Kidney (tissue), 14 donors: Measurements from ENCODE around the gene ZNF33B. TPM values are rescaled to one million over a fixed set of nuclear protein-coding genes. Genes with fewer than 3 reads are reported as not detected.

Source experiments
- DNase-seq, 5 donors: peaks; one replicate each; pipeline ENCODE4 v3.0.0-alpha.2; 2013 to 2020
- FAIRE-seq: peaks from 2 replicates; lab custom pipeline; 2012; peaks lifted over from hg19 to GRCh38; lab: Jason Lieb, UNC
- H3K27ac ChIP-seq, 2 donors: one replicate each; pipeline ENCODE4 v1.7.0; 2013; ENCODE audit warnings: low read depth in 2 of 2, low read length in 2 of 2, inconsistent platforms in 1 of 2
- H3K27me3 ChIP-seq: one replicate; pipeline ENCODE4 v1.7.1; 2013; ENCODE audit warnings: low read length, inconsistent platforms; ENCODE audit not compliant: control insufficient read depth, insufficient read depth
- H3K36me3 ChIP-seq, 3 donors: one replicate each; pipeline versions ENCODE4 v1.7.0 to v1.7.1; 2013; ENCODE audit warnings: low read length in 3 of 3, control low read depth in 1 of 3, inconsistent platforms in 1 of 3; ENCODE audit not compliant: insufficient read depth in 3 of 3, control insufficient read depth in 2 of 3
- H3K4me1 ChIP-seq, 3 donors: one replicate each; pipeline versions ENCODE4 v1.7.0 to v1.7.1; 2013; ENCODE audit warnings: low read length in 3 of 3, inconsistent platforms in 1 of 3, low read depth in 1 of 3; ENCODE audit not compliant: control insufficient read depth in 2 of 3, insufficient read depth in 2 of 3
- H3K4me3 ChIP-seq, 3 donors: one replicate each; pipeline versions ENCODE4 v1.7.0 to v1.8.1; 2013; ENCODE audit warnings: low read length in 3 of 3, control low read depth in 1 of 3, inconsistent platforms in 1 of 3
- H3K9ac ChIP-seq, 3 donors: one replicate each; pipeline versions ENCODE4 v1.7.0 to v1.7.1; 2013; ENCODE audit warnings: low read length in 3 of 3, control low read depth in 1 of 3, inconsistent platforms in 1 of 3
- H3K9me3 ChIP-seq, 3 donors: one replicate each; pipeline versions ENCODE4 v1.7.0 to v1.7.1; 2013; ENCODE audit warnings: low read length in 3 of 3, control low read depth in 1 of 3, inconsistent platforms in 1 of 3; ENCODE audit not compliant: control insufficient read depth in 2 of 3, insufficient read depth in 1 of 3
- intact Hi-C: fragments of 100-400 bp; cut with DNase I; formaldehyde crosslinking; loops from one replicate; pipeline ENCODE4 v1.11.1; 2022
- polyA plus RNA-seq: library from polyadenylated mRNA; stranded (reverse); fragments of 350-450 nt; fragmentation: Illumina TruSeq; extraction: RNeasy Lipid Tissue Mini Kit (QIAGEN cat#74804); gene quantifications from one replicate; pipeline ENCODE4 v1.2.3, GENCODE V29; 2014; ENCODE audit warnings: low read depth, low replicate concordance; ENCODE audit not compliant: insufficient read depth
- total RNA-seq: library from RNA; stranded (reverse); fragmentation: NEBNext Ultra II Directional; extraction: Animal tissue kit (Norgen Biotek cat#: 25700); gene quantifications from one replicate; pipeline ENCODE4 v1.2.1, GENCODE V29; 2021
- TF ChIP-seq, protein P1 (sequence below): IDR thresholded peaks from 3 replicates; pipeline ENCODE4 v1.5.1; 2012; ENCODE audit warnings: mild to moderate bottlenecking, moderate library complexity, borderline replicate concordance; ENCODE audit not compliant: insufficient read depth; ENCODE audit errors: extremely low read depth
- donor health status: control.
- donor health status: control.
- donor health status: control.
- donor health status: control.
- donor health status: control.
- donor health status: DM: yes; HTN: yes; CAD: no.
- donor health status: Normal renal cell carcinoma (clear cell type).

The ZNF33B gene
- total and polyA plus RNA-seq, 2 donors from 2014 or later, result 15.5 to 47.0 TPM

DNA sequence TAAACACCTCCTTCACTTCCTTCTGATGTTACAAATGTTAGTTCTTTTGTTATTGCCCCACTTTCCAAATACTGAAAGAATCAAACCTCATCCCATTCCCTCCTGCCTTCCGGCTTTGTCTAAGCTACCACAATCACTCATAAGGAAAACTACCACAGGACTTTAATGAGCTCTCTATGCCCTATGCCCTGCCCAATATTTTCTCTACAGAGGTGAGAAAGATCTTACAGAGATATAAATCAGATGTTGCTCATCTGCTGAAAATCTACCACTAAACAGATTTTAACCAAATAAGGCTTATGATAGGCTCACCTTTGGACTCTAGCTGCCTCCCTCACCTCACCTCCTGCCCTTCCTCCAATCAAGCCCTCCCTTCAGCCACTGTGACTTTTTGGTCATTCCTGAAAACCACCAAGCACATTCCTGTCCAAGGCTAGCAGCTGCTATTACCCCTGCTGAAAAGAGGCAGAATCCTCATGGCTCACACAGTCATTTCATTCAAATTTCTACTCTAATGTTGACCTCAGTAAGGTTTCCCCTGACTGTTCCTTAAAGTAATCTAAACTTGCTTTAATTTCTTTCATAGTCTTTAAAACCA lies 7.7 kb downstream of the ZNF33B start:
- H3K36me3 ChIP-seq, result peaks cover 3 to 21% (median 8%) of the 10 kb centered on the region in 3 donors

DNA sequence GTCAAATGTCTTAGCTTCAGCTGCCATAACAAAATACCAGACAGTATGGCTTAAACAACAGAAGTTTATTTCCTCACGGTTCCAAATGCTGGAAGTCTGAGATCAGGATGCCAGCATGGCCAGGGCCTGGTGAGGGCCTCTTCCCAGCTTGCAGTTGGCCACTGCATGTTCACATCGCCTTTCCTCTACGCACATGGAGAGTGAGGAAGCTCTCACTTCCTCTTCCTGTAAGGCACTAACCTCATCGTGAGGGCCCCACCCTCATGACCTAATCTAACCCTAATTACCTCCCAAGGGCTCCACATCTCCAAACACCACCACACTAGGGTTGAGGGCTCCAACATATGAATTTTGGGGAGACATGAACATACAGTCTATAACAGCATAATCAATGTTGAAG lies 14.4 kb downstream of the ZNF33B start:
- no peak for FAIRE-seq
- no peaks in the 10 kb centered on the region for H3K4me1 ChIP-seq
- H3K36me3 ChIP-seq, result peaks cover 0 to 16% (median 10%) of the 10 kb centered on the region in 3 donors
- H3K27me3 ChIP-seq, result no peaks in the 10 kb centered on the region
- no peak for DNase-seq
- no peaks in the 10 kb centered on the region for H3K9me3 ChIP-seq
- no peak overlapping the region for H3K9ac ChIP-seq
- intact Hi-C loops, result no loop called here
- TF ChIP-seq, protein P1, sequence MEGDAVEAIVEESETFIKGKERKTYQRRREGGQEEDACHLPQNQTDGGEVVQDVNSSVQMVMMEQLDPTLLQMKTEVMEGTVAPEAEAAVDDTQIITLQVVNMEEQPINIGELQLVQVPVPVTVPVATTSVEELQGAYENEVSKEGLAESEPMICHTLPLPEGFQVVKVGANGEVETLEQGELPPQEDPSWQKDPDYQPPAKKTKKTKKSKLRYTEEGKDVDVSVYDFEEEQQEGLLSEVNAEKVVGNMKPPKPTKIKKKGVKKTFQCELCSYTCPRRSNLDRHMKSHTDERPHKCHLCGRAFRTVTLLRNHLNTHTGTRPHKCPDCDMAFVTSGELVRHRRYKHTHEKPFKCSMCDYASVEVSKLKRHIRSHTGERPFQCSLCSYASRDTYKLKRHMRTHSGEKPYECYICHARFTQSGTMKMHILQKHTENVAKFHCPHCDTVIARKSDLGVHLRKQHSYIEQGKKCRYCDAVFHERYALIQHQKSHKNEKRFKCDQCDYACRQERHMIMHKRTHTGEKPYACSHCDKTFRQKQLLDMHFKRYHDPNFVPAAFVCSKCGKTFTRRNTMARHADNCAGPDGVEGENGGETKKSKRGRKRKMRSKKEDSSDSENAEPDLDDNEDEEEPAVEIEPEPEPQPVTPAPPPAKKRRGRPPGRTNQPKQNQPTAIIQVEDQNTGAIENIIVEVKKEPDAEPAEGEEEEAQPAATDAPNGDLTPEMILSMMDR, result no peak
- no peak overlapping the region for H3K4me3 ChIP-seq
- no peak overlapping the region for H3K27ac ChIP-seq

More for the DNA sequence above, 7.7 kb downstream of the ZNF33B start:
- H3K27ac ChIP-seq, result no peak overlapping the region
- H3K4me1 ChIP-seq, result no peaks in the 10 kb centered on the region
- H3K9ac ChIP-seq, result no peak overlapping the region
- H3K27me3 ChIP-seq, result no peaks in the 10 kb centered on the region
- intact Hi-C loops, result no loop called here
- no peak overlapping the region for H3K4me3 ChIP-seq
- H3K9me3 ChIP-seq, result no peaks in the 10 kb centered on the region
- no peak for DNase-seq
- no peak for FAIRE-seq
- TF ChIP-seq, protein P1, result no peak

DNA sequence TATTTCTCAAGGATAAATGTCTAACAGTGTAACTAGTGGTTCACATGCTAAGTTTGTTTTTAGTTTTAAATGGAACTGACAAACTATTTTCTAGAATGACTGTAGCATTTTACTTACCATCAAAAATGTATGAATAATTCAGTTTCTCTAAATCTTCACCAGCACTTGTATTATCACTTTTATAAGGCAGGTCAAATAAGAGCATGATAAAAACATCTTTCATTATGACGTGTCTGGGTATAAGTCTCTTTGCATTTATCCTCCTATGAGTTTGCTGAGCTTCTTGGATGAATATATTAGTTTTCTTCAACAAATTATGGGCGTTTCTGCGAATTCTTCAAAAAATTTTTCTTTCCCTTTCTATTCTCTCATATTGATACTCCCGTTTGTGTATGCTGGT lies 19.9 kb downstream of the ZNF33B start:
- FAIRE-seq (no peak), DNase-seq (no peak)
- no peak overlapping the region for H3K4me3 ChIP-seq
- intact Hi-C loops, result no loop called here
- H3K9ac ChIP-seq, result no peak overlapping the region
- no peak overlapping the region for H3K27ac ChIP-seq
- no peaks in the 10 kb centered on the region for H3K4me1 ChIP-seq
- H3K36me3 ChIP-seq, result peaks cover 3 to 8% (median 4%) of the 10 kb centered on the region in 3 donors
- TF ChIP-seq, protein P1, result no peak
- H3K27me3 ChIP-seq, result no peaks in the 10 kb centered on the region
- no peaks in the 10 kb centered on the region for H3K9me3 ChIP-seq
